CD4-positive, alpha-beta T cell treated with Interleukin-12 subunit alpha and Interleukin-12 subunit beta, for 1 hour (primary cell): ENCODE measurements around the gene CFAP61.
A peak's percentile ranks its signal among the peaks of the same experiment; 100 is the strongest.

ENCODE experiments used
- DNase-seq: peaks from one replicate; pipeline ENCODE4 v3.0.0-alpha.2; 2020

The CFAP61 gene

GRCh38 chr20:20038586-20038985 lies 13.7 kb upstream of the CFAP61 start:
- DNase-seq, result no peak

DNA sequence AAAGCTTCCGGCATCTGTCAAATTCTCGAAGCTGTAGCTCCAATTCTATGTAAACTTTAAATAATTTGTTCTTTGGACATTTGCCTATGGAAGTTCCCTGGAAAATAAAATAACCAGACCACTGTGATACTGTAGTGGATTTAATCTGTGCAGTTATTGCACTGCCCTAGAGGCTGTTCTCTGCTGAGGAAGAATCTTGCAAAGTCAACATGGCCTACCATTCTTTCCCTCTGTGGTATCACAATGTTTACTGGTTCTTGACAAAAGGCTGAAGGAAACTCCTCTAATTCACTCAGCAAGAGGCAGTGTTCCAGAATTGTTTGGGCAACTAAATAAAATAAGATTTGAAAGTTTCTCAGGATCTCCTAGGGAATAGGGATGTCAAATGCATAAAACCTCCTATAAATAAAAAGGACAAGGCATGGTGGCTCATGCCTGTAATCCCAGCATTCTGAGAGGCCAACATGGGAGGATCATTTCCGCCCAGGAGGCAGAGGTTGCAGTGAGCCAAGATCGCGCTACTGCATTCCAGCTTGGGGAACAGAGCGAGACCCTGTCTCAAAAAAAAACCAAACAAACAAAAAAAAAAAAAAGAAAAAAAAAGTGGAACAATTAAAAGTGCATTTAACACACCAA lies 12.5 kb upstream of the CFAP61 start:
- no peak for DNase-seq

GRCh38 chr20:20051767-20052073 lies 612 bp upstream of the CFAP61 start:
- DNase-seq, result no peak

DNA sequence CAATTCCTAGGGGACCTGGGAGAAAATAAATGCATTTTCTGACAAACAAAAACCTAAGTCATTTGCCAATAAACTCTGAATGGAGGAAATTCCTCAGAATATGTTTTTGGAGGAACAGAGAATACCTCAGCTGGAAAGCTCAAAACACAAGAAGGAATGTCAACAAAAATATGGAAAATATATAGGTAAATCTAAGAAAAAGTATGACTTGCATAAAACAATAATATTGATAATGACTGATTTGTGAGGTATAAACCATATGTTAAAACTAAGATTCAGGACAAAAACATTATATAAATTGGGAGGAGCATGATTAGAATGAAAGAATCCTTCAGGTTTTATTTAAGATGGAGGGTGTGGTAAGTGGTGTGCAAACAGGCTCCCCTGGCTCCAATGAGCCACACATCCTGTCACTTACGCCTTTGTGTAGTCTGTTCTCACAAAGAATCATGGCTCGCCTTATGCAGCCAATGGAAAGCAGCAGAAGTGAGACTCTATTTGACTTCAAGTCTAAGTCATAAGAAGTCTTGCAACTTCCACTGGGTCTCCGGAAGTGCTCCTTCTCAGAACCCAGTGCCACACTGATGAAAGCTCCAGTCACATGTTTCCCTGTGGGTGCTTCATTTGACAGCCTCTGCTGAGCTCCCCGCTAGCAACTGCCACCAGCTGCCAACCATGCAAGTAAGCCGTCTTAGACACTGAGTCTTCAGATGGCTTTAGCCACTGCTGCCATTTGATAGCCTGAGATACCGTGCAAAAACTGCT lies 8.1 kb downstream of the CFAP61 start:
- no peak for DNase-seq

- DNase-seq, result no peak
Observed at GRCh38 chr20:20063941-20064702, 11.8 kb downstream of the CFAP61 start.

DNA sequence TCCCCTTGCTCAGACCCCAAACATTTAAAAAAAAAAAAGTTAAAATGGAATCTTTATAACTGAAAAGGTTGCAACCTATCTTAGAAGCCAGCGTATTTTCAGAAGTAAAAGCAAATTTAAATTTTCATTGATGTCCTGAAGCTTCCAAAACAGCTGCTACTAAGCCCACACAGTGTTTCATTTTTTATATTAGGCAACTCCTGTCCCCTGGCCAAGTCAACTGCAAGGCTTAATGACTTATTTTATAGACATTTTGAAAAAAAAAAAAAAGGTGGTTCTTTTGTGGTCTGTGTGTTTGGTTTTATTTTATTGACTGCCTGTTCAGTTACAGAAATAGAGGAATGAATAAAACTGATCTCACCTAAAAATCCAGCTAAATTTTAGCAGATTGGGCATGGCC lies 13.0 kb downstream of the CFAP61 start:
- no peak for DNase-seq

DNA sequence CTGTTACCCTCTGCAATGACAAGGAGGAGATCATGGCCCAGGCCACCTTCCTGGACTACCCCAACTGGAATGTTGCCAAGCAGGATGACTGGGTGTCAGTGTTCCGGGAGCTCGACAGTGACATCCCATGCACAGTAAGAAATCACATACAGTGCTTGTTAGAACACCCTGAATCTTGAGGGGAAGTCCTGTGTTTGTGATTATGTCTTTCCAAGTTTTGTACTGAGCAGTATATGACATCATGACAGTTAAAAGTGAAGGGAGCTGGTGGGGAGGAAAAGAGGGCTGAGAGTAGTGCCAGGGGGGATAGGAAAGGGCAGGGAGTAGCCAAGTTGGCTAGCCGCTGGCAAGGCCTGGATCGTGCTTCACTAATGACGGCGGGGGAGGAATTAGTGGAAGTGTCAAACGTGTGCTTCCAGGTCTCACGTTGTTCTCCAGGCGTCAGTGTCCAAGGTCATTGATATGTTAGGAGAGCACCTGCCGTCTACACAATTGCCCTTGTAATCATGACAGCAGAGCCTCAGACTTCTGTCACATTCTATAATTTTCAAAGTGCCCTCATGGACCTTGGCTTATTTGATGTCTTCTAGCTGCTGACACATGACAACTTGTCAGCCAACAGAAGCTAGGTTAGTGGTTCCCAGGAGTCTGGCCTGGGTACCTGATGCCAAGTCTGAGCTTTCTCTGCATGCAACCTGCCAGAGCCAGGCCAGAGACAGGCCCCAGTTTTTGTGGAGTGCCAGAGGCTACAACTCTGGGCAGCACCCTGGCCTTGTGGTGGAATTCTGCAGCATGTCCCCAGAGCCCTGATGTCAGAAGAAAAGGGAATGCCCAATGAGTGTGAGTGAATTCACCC lies 18.8 kb downstream of the CFAP61 start:
- DNase-seq, result no peak

- DNase-seq, result no peak
Observed at GRCh38 chr20:20073801-20074371, 21.6 kb downstream of the CFAP61 start.

DNA sequence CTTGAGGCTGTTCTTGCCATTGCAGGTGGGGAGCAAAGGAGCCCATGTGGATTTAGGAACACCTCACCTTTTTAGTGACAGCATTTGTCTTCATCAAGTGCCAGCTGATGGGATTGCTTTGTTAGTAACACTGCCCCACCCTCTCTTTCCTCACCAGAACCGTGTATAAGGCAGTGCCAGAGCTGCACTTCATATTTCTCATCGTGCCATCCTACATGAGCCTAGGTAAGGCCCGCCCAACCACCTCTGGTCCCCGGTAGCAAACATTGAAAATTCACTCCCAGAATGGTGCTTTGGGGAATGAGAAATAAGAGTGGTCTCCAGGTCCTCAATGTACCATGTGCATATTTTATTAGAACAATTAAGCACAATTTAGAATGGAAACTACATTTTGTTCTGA lies 22.7 kb downstream of the CFAP61 start:
- no peak for DNase-seq

- DNase-seq, result no peak
Observed at GRCh38 chr20:20076297-20077065, 24.1 kb downstream of the CFAP61 start.

GRCh38 chr20:20078041-20078440 lies 25.7 kb downstream of the CFAP61 start:
- DNase-seq, result no peak

DNA sequence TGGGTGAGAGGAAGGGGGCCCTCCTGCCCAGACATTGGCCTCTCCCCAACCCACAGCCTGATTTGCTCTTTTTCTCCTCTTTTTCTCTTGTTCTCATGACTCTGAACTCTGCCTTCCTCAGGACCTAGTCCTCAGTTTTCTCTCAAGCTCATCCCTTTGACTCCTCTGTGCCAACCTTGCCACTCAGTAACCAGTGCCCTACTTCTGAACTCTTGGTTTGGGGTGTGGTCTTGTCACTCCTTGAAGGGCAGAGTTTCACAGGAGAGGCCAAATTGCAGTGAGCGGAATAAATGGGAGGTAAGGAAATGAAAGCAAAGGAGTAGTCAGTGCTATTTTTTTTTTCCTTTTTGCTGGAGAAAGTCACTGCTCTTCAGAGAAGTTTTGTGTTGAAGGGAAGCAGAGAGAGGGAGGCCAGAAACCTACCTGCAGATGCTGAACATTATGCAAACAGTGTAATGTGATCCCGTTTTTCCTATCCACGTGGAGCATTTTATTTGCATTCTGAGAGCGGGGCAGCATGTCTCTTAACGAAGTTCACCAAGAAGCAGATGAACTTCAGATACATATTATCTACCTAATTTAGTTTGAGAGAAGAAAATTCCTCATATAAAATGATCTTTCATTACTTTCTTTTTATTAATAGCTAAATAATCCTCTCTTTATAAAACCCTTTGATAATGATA lies 26.9 kb downstream of the CFAP61 start:
- DNase-seq, result no peak

DNA sequence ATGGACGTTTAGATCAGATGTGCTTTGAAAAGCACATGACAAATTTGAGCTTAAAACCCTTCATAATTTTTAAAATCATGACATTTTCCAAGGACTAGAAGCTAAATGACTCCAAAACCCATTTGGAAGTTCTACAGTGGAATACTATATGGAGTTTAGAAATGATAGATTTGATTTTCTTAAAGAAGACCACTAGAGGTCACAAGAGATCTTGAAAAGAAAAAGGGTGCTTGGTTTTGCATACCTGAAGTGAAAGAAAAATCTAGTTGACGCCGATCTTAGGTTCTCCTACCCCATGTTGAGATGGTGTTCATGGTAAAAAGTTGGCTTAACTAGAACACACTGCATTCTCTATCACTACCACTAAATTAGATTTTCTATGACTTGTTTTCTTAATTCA lies 31.5 kb downstream of the CFAP61 start:
- DNase-seq, result peak; percentile 43

DNA sequence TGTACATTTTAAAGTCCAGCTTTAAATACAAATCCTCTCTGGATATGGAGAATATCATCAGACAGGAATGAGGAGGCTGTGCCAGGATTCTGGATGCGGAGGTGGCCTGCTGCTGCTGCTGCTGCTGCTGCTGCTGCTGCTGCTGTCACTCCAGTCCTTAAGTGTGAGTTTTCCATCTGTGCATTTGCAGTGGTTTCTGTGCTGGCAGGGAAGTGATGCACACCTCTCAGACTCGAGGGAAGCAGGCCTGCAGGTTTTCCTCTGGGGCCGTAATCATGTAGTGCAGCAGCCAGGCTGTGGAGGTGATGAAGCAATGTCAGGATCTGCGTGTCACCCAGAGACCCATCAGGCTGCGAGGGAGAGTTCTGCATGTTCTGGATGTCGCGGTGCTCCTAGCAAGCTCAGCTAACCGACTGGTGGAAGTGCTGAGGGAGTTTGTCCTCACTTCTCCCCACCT lies 32.0 kb downstream of the CFAP61 start:
- DNase-seq, result no peak

DNA sequence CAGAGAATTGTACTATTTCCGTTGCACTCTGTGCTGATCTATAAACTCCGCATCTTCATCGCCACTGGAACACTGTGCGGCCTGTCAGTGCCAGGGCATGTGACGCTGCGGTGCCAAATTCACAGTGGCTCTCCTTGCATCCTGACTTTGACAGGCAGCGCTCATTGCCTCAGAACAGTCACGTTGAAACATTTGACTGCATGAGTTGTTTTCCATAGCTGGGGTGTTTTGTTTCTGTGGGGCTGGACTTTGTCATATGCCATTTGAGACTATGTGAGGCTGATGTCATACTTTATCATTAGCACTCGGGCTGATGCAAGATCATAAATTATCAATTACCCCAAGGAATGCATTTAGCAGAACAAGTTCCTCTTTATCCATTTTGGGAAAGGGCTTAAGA lies 32.7 kb downstream of the CFAP61 start:
- DNase-seq, result no peak

- no peak for DNase-seq
Observed at GRCh38 chr20:20085812-20086211, 33.5 kb downstream of the CFAP61 start.

- DNase-seq, result no peak
Observed at GRCh38 chr20:20089018-20089417, 36.7 kb downstream of the CFAP61 start.

GRCh38 chr20:20089939-20090338 lies 37.6 kb downstream of the CFAP61 start:
- no peak for DNase-seq

DNA sequence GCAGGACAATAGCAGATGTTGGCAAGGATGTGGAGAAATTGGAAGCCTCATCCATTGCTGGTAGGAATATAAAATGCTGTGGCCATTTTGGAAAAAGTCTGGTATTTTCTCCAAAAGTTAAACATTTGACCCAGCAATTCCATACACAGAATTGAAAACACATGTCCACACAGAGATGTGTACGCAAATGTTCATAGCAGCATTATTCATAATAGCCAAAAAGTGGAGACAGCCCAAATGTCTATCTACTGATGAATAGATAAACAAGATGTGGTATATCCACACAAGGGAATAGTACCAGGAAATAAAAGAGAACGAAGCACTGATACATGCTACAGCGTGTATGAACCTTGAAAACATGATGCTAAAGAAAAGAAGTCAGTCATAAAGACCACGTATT lies 40.5 kb downstream of the CFAP61 start:
- no peak for DNase-seq

- no peak for DNase-seq
Observed at GRCh38 chr20:20094410-20094809, 42.1 kb downstream of the CFAP61 start.

- DNase-seq, result no peak
Observed at GRCh38 chr20:20095114-20095872, 43.0 kb downstream of the CFAP61 start.
